Left ventricle myocardium inferior (tissue), 1 donor: ENCODE measurements around the gene MALRD1. TPM values are rescaled to one million over a fixed set of nuclear protein-coding genes. Genes with fewer than 3 reads are reported as not detected.
A peak's percentile ranks its signal among the peaks of the same experiment; 100 is the strongest.

Source experiments
- DNase-seq: peaks from one replicate; pipeline ENCODE4 v3.0.0-alpha.2; 2020
- H3K27ac ChIP-seq: fragments of 200-600 bp; replicated peaks from 2 replicates; pipeline ENCODE4 v1.8.0; 2021
- H3K27me3 ChIP-seq: fragments of 200-600 bp; 2 replicates; pipeline ENCODE4 v1.8.0; 2021; ENCODE audit warnings: low read depth
- H3K36me3 ChIP-seq: fragments of 200-600 bp; 2 replicates; pipeline ENCODE4 v1.8.0; 2021
- H3K4me1 ChIP-seq: fragments of 200-600 bp; 2 replicates; pipeline ENCODE4 v1.8.0; 2021
- H3K4me3 ChIP-seq: fragments of 200-600 bp; 2 replicates; pipeline ENCODE4 v1.8.0; 2021; ENCODE audit warnings: mild to moderate bottlenecking, moderate library complexity
- H3K9me3 ChIP-seq: fragments of 200-600 bp; replicated peaks from 2 replicates; pipeline ENCODE4 v1.8.0; 2021
- CTCF ChIP-seq: fragments of 200-600 bp; IDR thresholded peaks from 2 replicates; pipeline ENCODE4 v1.8.0; 2021; ENCODE audit warnings: antibody characterized with exemption, mild to moderate bottlenecking, borderline replicate concordance
- intact Hi-C: fragments of 100-400 bp; cut with micrococcal nuclease; formaldehyde crosslinking; loops from one replicate; pipeline ENCODE4 v1.11.0; 2022
- total RNA-seq: library from RNA; stranded (reverse); fragmentation: NEBNext Ultra II Directional; extraction: Animal tissue kit (Norgen Biotek cat#: 25700); gene quantifications from one replicate; pipeline ENCODE4 v1.2.1, GENCODE V29; 2021
- donor health status: DM: no; HTN: yes; CAD: no; lungs with severe emphysema.

Gene MALRD1
- total RNA-seq, 1 donor from 2014 or later = 0.47 TPM

DNA sequence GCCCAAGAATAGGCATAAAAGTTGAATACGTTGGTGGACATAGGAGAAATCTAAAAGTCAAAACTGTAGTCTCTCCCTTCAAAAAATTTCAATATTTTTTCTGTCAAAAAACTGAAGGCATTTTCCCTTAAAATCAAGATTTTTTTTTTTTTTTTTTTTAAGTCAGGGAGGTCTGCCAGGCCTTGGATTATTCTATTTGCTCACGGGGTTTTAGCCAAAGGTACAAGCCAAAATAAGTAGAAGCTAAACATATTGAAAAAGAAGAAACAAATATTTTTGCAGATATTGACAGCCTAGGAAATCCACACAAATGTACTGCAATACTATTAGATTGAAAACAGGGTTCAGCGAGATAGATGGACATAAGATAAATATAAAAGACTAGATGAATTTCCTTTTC, 577.6 kb downstream of the MALRD1 start:
- intact Hi-C loops = no loop called here
- no peaks in the 10 kb centered on the region for H3K36me3 ChIP-seq
- H3K27me3 ChIP-seq = no peaks in the 10 kb centered on the region
- DNase-seq = no peak
- TF ChIP-seq CTCF = no peak
- no peak overlapping the region for H3K27ac ChIP-seq
- no peak overlapping the region for H3K4me3 ChIP-seq
- no peaks in the 10 kb centered on the region for H3K9me3 ChIP-seq
- H3K4me1 ChIP-seq = no peaks in the 10 kb centered on the region

GRCh38 chr10:19628767-19629560, 580.4 kb downstream of the MALRD1 start:
- no peak for DNase-seq
- intact Hi-C loops = no loop called here
- Histone ChIP-seq H3K9me3 (no peaks in the 10 kb centered on the region), H3K27ac (peak overlapping the region; percentile 37), H3K36me3 (no peaks in the 10 kb centered on the region), H3K27me3 (no peaks in the 10 kb centered on the region), H3K4me3 (no peak overlapping the region), H3K4me1 (no peaks in the 10 kb centered on the region)
- TF ChIP-seq CTCF = no peak

DNA sequence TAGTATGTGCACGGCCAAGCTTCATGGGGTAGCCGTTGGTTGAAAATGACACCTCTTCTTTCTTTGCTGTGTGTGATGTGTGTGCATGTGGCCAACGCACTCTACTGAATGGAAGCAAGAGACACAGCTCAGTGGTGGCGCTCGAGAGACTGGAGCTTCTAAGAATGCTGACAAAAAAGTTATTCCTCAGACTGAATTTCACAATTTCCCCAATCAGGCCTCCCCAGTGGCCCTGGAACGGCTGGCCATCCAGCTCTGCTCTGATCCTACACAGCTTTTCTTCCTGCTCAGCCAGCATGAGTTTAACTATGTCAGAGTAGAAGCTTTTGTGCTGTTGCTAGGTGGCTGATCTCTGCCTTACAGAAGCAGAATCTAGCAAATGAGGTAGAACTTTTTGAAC, 581.0 kb downstream of the MALRD1 start:
- Histone ChIP-seq H3K4me3 (no peak overlapping the region), H3K36me3 (no peaks in the 10 kb centered on the region), H3K4me1 (no peaks in the 10 kb centered on the region), H3K27ac (peak overlapping the region; percentile 37), H3K9me3 (no peaks in the 10 kb centered on the region), H3K27me3 (no peaks in the 10 kb centered on the region)
- intact Hi-C loops = no loop called here
- peak; percentile 72 for DNase-seq
- TF ChIP-seq CTCF = peak; percentile 29

- no peak overlapping the region for H3K27ac ChIP-seq
- no peak for TF ChIP-seq CTCF
- intact Hi-C loops = no loop called here
- no peak overlapping the region for H3K4me3 ChIP-seq
- H3K4me1 ChIP-seq = peaks cover 11% of the 10 kb centered on the region
- no peak for DNase-seq
- H3K36me3 ChIP-seq = no peaks in the 10 kb centered on the region
- H3K9me3 ChIP-seq = no peaks in the 10 kb centered on the region
- no peaks in the 10 kb centered on the region for H3K27me3 ChIP-seq
These were observed 585.6 kb downstream of the MALRD1 start for GRCh38 chr10:19634163-19634562.

DNA sequence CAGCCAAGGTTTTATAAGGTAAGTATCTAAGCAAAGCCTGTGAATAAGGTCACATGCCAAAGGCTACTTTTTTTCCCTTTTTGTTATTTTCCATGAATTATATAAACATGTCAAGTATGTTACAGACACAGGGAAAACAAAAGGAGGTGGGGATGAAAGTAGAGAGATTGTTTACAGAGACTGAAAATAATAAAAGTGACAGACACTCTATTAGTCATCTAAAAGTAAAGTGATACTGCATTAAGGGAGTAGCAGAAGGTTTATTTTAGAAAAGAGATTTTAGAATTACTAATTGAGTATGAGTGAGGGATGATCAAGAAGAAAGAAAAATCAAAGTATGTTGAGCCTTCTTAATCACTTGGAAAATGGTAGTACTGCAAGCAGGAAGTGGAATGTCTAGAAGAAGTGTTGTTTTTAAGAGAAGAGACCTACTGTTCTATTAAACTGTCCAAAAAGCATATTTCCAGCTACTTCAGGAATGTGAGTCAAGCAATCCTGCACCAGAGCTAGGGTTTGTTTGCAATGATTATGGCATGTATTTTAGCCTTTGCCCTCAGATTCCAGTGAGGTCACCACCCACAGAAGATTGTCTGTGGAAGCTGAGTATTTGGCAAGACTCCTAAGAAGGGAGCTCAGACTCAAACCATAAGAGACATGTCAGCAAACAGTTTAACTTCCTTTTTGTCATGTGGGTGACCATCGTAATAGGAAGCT, 589.7 kb downstream of the MALRD1 start:
- peaks cover 3% of the 10 kb centered on the region for H3K9me3 ChIP-seq
- no peaks in the 10 kb centered on the region for H3K27me3 ChIP-seq
- no peaks in the 10 kb centered on the region for H3K36me3 ChIP-seq
- no peak for TF ChIP-seq CTCF
- H3K4me1 ChIP-seq = peaks cover 11% of the 10 kb centered on the region
- no peak for DNase-seq
- H3K4me3 ChIP-seq = peak overlapping the region; percentile 44
- H3K27ac ChIP-seq = peak overlapping the region; percentile 66
- intact Hi-C loops = no loop called here
